Mesangial cell (primary cell): Measurements from ENCODE around the gene CAMK2A. TPM values are rescaled to one million over a fixed set of nuclear protein-coding genes. Genes with fewer than 3 reads are reported as not detected.

Experiments used
- total RNA-seq: library from RNA; depleted of rRNA; stranded (reverse); fragments of >200 nt; gene quantifications from 2 replicates; pipeline ENCODE4 v1.2.3, GENCODE V29; 2015

The CAMK2A gene
- total RNA-seq: 2.7 TPM in 1 of 2 replicates, not detected in the other

GRCh38 chr5:150289551-150290390 is at the start of gene CAMK2A:
Gene CAMK2A, minus strand, starts transcription at chr5:150289773. Its CDS starts 148 bp downstream, at chr5:150289625.

DNA sequence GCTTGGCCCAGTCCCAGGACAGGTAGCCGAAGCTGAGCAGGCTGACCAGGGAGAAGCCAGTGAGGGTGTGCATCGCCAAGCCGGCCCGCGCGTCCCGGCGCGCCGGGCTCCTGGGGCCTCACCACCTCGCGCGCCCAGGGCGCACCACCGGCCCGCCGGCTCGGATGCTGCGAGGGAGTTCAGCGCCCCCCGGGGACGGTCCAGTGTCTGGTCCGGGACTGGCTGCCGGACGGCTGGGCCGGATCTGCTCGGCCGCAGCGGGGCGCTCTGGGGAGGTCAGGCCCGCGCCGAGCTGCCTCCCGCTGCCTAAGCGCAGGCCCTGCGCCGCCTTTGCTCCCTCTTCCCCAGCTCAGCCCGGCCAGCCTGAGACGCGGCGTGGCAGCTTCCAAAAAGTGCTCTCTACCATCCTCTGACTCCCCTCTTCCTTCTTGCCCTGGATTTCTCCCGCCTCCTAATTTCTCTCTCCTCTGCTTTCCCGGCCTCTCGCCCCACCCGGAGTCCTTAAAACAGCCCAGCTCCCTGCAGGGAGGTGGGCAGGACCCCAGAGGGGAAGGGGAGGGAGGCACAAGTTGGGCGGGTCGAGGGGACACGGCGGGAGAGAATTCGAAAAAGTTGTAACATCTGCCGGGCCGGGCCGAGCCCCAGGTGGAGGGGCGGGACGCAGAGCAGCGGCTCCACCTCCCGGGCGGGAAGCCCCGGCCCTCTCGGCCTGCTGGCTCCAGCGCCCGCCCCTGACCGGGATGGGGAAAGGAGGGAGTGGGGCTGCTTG is 12.9 kb upstream of the CAMK2A start, which contains the start of gene ARSI:
TSS of gene ARSI (minus strand) at position 605 of the 769 bp plus-strand sequence. CDS start at position 73, 532 bp downstream.

DNA sequence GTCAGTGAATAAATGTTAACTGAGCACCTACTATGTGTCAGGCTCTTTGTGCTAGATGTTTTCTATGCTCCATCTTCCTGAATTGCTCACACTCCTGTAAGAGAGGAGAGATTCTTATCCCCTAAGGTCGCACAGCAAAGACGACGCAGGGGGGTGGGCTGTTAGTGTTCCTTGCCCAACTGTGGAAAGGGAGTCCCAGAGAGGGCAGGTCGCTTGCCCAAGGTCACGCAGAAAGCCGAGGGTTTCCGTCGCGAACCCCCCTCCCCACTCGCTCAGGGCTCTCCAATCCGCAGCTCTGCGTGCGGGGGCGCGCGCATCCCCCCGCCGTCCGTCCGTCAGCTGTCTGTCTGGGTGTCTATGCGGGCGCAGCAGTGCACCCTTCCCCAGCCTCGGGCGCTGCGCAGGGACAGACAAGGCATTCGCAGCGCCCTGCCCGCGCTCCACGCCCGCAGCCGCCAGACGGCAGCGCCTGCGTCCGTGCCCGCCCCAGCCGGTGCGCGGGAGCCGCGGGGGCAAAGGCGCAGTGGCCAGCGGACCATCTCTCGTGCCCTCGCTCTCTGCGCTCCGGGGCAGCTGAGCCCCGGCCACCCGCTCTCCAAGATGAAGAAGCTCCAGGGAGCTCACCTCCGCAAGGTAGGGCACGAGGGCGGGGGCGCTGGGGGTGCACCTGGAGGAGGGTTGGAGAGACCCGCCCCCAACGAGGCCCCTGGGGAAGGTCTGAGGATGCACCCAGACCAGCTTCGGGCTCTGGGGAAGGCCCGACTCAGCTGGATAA is 99.7 kb downstream of the CAMK2A start, which contains the start of gene SLC6A7:
TSS of gene SLC6A7 (plus strand) at position 335 of the 775 bp plus-strand sequence. CDS start at position 601, 266 bp downstream.

Other genes with a start within 250 kb of the CAMK2A start
- 0.13 and 0.16 TPM in 2 replicates for gene CSF1R, start 203.2 kb downstream of the CAMK2A start, total RNA-seq
- 35.4 and 101 TPM in 2 replicates for gene PDGFRB, start 133.9 kb downstream of the CAMK2A start, total RNA-seq
- 0.33 and 0.63 TPM in 2 replicates for gene CDX1, start 123.0 kb downstream of the CAMK2A start, total RNA-seq
- gene SLC6A7, start 99.7 kb downstream of the CAMK2A start, total RNA-seq: not detected in 2 replicates
- gene ARSI, start 13.1 kb upstream of the CAMK2A start, total RNA-seq: 14.8 and 32.3 TPM in 2 replicates
- 18.5 and 55.9 TPM in 2 replicates for gene TCOF1, start 67.9 kb upstream of the CAMK2A start, total RNA-seq
- 41.6 and 107 TPM in 2 replicates for gene CD74, start 123.1 kb upstream of the CAMK2A start, total RNA-seq
- 1,725 and 2,035 TPM in 2 replicates for gene RPS14, start 160.0 kb upstream of the CAMK2A start, total RNA-seq
- gene NDST1, start 218.4 kb upstream of the CAMK2A start, total RNA-seq: 103 and 157 TPM in 2 replicates